Posterior cingulate gyrus (tissue), 11 donors: Measurements from ENCODE around the gene WASL.
"Not testable (repeated sequence)": the region's sequence is repeated elsewhere in the genome, so short reads cannot be mapped to it uniquely, and the experiment has no call there.

Experiments
- DNase-seq, 10 donors: peaks; one replicate each; pipeline versions ENCODE4 v3.0.0 to v3.0.0-alpha.2; 2020 to 2021; ENCODE audit warnings: mixed read lengths in 3 of 10
- intact Hi-C: fragments of 100-400 bp; cut with DNase I; formaldehyde crosslinking; loops from one replicate; pipeline ENCODE4 v1.15.1; 2023

The WASL gene

GRCh38 chr7:123639631-123640030 lies 109.2 kb downstream of the WASL start:
- intact Hi-C loops, result no loop called here
- DNase-seq, result no peak

DNA sequence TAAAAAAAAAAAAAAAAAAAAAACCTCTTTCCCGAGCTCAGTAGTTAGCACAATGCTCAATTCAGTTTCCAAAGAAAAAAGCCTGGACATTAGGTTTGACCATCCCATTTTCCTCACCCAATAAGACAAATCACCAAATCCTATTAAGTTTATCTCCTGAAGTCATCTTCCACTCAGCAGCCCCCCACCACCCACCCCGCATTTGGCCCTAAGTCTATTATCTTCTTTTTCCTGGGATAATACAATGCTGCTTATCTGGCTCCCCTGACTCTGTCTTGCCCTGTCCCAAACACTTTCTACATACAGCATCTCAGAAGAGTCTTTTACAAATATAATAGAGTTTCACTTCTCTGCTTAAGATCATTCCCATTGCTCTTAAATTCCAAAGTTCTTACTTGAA lies 110.9 kb downstream of the WASL start:
- intact Hi-C loops, result no loop called here
- no peak for DNase-seq

DNA sequence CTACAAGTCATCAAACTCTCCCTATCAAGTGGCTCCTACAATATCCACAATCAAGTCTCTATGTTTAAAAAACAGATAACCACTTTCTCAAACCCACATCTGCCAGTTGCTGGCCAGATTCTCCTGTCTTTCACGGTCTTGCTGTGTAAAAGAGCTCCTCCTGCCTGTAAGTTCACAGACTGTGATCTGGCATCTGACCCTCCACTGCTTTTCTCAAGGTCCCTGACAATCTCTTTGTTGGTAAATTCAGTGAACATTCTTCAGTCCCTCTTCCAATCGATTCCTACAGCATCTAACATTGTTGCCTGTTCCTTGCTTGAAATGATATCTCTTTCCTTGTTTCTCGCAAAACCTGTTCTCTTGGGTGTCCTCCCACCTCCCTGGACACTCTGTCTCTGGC lies 111.6 kb downstream of the WASL start:
- DNase-seq, result no peak
- intact Hi-C loops, result no loop called here

DNA sequence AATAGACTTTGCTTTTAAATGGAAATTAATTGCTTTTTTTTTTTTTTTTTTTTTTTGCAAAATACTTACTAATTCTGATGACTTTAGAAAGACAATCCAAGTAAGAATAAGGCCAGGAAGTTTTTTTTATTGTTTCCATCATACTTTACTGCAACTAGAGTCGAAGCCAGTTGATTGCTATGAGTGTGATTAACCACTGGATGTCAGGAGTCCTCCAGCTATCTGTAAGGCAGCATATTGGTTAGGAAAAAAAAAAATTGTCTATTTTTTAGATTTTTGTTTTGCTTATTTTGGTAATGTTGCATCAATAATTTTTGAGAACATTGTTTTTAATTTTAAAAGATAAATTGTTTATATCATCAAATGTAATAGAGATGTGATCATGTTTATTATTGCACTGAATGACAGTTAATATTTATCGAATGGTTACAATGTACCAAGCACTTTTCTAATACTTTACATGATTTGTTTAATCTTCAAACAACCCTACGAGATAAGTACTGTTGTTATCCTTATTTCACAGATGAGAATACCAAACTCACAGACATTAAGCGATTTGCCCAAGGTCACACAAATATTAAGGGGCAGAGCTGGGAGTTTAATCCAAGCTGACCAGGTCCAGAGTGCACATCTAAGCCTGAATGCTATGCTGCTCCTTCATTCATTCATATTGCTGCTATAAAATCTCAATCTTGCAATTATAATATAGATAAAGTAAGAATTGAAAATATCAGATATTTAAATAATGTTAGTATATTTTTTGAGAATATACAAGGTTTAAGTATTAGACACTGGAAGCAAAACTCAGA lies 113.0 kb downstream of the WASL start:
- intact Hi-C loops, result no loop called here
- no peak for DNase-seq

DNA sequence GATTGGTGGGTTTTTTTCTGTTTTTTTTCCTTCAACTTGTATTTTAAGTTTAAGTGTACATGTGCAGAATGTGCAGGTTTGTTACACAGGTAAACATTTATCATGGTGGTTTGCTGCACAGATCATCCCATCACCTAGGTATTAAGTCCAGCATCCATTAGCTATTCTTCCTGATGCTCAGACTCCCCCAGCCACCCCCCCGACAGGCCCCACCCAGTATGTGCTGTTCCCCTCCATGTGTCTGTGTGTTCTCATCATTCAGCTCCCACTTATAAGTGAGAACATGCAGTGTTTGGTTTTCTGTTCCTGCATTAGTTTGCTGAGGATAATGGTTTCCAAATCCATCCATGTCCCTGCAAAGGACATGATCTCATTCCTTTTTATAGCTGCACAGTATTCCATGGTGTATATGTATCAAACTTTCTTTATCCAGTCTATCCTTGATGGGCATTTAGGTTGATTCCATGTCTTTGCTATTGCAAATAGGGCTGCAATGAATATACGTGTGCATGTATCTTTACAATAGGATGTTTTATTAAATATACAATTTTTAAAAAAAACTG lies 114.7 kb downstream of the WASL start:
- intact Hi-C loops, DNase-seq: not testable (repeated sequence)

DNA sequence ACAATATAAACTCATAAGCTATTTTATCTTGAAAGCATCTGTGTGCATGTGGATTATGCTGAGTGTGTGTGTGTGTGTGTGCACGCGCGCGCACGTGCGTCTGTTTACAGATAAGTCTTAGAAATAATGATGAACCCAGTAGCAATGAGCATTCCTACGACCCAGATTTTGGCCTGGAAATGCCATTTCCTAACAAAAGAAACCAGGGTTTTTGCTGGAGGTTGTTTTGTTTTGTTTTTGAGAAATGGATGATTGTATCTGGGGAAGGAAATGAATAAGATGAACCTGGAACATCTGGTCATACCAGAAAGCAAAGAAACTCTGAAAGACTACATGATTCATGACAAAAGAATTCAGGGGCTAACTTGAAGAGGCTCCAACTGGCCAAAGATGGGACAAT lies 115.2 kb downstream of the WASL start:
- no peak for DNase-seq
- intact Hi-C loops, result no loop called here

- no peak for DNase-seq
- intact Hi-C loops, result no loop called here
These were observed 116.0 kb downstream of the WASL start for GRCh38 chr7:123632808-123633207.
